Measurements from ENCODE around the gene MYBPHL.

Gene MYBPHL

GRCh38 chr1:109322974-109323373 lies 16.2 kb upstream of the MYBPHL start:
- TF ChIP-seq CTCF (conservative IDR thresholded peaks at IDR 0.05; ENCODE audit: low read depth, low read length): no peak
- Histone ChIP-seq H4K20me1 (ENCODE audit: insufficient read depth) (no peaks in the 10 kb centered on the region), H3K36me3 (ENCODE audit: insufficient read depth) (no peaks in the 10 kb centered on the region), H3K4me1 (ENCODE audit: low read depth, poor library complexity, severe bottlenecking) (no peaks in the 10 kb centered on the region), H3K27me3 (ENCODE audit: insufficient read depth, low read depth) (no peaks in the 10 kb centered on the region), H3K4me3 (IDR thresholded peaks at IDR 0.05; ENCODE audit: insufficient read depth, low read depth, low read length) (no peak overlapping the region), H3K9ac (no peak overlapping the region), H2AFZ (ENCODE audit: low read depth) (no peak overlapping the region), H3K4me2 (no peak overlapping the region), H3K27ac (no peak overlapping the region), H3K79me2 (ENCODE audit: insufficient read depth, low read depth) (no peaks in the 10 kb centered on the region)

GRCh38 chr1:109319114-109319513 lies 12.3 kb upstream of the MYBPHL start:
- TF ChIP-seq CTCF (conservative IDR thresholded peaks at IDR 0.05; ENCODE audit: low read depth, low read length): no peak
- Histone ChIP-seq H3K4me1 (ENCODE audit: low read depth, poor library complexity, severe bottlenecking) (no peaks in the 10 kb centered on the region), H4K20me1 (ENCODE audit: insufficient read depth) (no peaks in the 10 kb centered on the region), H3K4me2 (no peak overlapping the region), H2AFZ (ENCODE audit: low read depth) (no peak overlapping the region), H3K27ac (no peak overlapping the region), H3K79me2 (ENCODE audit: insufficient read depth, low read depth) (no peaks in the 10 kb centered on the region), H3K27me3 (ENCODE audit: insufficient read depth, low read depth) (no peaks in the 10 kb centered on the region), H3K4me3 (IDR thresholded peaks at IDR 0.05; ENCODE audit: insufficient read depth, low read depth, low read length) (no peak overlapping the region), H3K9ac (no peak overlapping the region), H3K36me3 (ENCODE audit: insufficient read depth) (no peaks in the 10 kb centered on the region)

- H3K4me2 ChIP-seq: no peak overlapping the region
- TF ChIP-seq CTCF (conservative IDR thresholded peaks at IDR 0.05; ENCODE audit: low read depth, low read length): no peak
- H3K27ac ChIP-seq: no peak overlapping the region
- no peaks in the 10 kb centered on the region for H3K79me2 ChIP-seq (ENCODE audit: insufficient read depth, low read depth)
- H3K4me1 ChIP-seq (ENCODE audit: low read depth, poor library complexity, severe bottlenecking): no peaks in the 10 kb centered on the region
- H3K36me3 ChIP-seq (ENCODE audit: insufficient read depth): no peaks in the 10 kb centered on the region
- no peaks in the 10 kb centered on the region for H4K20me1 ChIP-seq (ENCODE audit: insufficient read depth)
- H3K9ac ChIP-seq: no peak overlapping the region
- H3K4me3 ChIP-seq (IDR thresholded peaks at IDR 0.05; ENCODE audit: insufficient read depth, low read depth, low read length): no peak overlapping the region
- no peaks in the 10 kb centered on the region for H3K27me3 ChIP-seq (ENCODE audit: insufficient read depth, low read depth)
- H2AFZ ChIP-seq (ENCODE audit: low read depth): no peak overlapping the region
Measured at GRCh38 chr1:109316506-109316905, 9.7 kb upstream of the MYBPHL start.

GRCh38 chr1:109315288-109315687 lies 8.5 kb upstream of the MYBPHL start:
- Histone ChIP-seq H3K9ac (no peak overlapping the region), H4K20me1 (ENCODE audit: insufficient read depth) (no peaks in the 10 kb centered on the region), H3K27ac (no peak overlapping the region), H3K4me1 (ENCODE audit: low read depth, poor library complexity, severe bottlenecking) (no peaks in the 10 kb centered on the region), H3K4me2 (no peak overlapping the region), H3K4me3 (IDR thresholded peaks at IDR 0.05; ENCODE audit: insufficient read depth, low read depth, low read length) (no peak overlapping the region), H3K27me3 (ENCODE audit: insufficient read depth, low read depth) (no peaks in the 10 kb centered on the region), H2AFZ (ENCODE audit: low read depth) (no peak overlapping the region), H3K79me2 (ENCODE audit: insufficient read depth, low read depth) (no peaks in the 10 kb centered on the region), H3K36me3 (ENCODE audit: insufficient read depth) (no peaks in the 10 kb centered on the region)
- TF ChIP-seq CTCF (conservative IDR thresholded peaks at IDR 0.05; ENCODE audit: low read depth, low read length): no peak

GRCh38 chr1:109314795-109315194 lies 8.0 kb upstream of the MYBPHL start:
- Histone ChIP-seq H3K27me3 (ENCODE audit: insufficient read depth, low read depth) (no peaks in the 10 kb centered on the region), H3K36me3 (ENCODE audit: insufficient read depth) (no peaks in the 10 kb centered on the region), H3K9ac (no peak overlapping the region), H3K27ac (no peak overlapping the region), H4K20me1 (ENCODE audit: insufficient read depth) (no peaks in the 10 kb centered on the region), H3K79me2 (ENCODE audit: insufficient read depth, low read depth) (no peaks in the 10 kb centered on the region), H2AFZ (ENCODE audit: low read depth) (no peak overlapping the region), H3K4me3 (IDR thresholded peaks at IDR 0.05; ENCODE audit: insufficient read depth, low read depth, low read length) (no peak overlapping the region), H3K4me1 (ENCODE audit: low read depth, poor library complexity, severe bottlenecking) (no peaks in the 10 kb centered on the region), H3K4me2 (no peak overlapping the region)
- TF ChIP-seq CTCF (conservative IDR thresholded peaks at IDR 0.05; ENCODE audit: low read depth, low read length): no peak
